ENCODE data around the gene XYLT1.

XYLT1 gene

DNA sequence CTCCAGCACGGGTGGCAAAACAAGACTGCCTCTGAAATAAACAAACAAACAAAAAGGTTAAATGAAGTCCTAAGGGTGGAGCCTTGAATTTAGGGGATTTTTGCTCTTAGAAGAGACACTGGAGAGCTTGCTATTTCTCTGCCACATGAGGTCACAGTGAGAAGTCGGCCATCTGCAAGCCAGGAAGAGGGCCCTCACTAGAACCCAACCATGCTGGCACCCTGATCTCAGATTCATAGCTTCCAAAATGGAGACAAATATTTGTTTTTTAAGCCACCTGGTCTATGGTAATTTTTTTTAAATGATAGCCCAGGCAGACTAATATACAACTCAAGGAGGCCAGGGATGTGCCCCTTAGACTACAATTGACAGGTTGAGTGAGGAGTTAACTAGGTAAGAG, 255.5 kb downstream of the XYLT1 start:
- DNase-seq: no peak

DNA sequence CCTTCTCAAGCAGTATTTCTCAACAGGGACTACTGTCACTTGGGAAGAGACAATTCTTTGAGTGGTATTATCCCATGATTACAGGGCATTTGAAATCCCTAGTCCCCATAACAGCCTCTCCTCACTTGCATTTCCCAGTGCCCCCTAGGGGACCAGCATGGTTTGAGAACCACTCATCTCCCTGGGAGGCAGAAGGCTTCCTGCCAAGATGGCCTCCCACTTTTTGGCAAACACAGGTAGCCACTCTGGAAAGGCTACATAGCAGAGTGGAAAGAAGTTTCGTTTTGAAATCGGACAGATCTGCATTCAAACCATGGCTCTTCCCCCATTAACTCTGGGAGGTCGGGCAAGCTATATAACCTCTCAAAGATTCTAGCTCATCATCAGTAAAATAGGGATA, 256.8 kb downstream of the XYLT1 start:
- DNase-seq: no peak

- no peak for DNase-seq
These were observed 257.7 kb downstream of the XYLT1 start for GRCh38 chr16:17213025-17213424.

GRCh38 chr16:17212606-17213005, 258.2 kb downstream of the XYLT1 start:
- no peak for DNase-seq

DNA sequence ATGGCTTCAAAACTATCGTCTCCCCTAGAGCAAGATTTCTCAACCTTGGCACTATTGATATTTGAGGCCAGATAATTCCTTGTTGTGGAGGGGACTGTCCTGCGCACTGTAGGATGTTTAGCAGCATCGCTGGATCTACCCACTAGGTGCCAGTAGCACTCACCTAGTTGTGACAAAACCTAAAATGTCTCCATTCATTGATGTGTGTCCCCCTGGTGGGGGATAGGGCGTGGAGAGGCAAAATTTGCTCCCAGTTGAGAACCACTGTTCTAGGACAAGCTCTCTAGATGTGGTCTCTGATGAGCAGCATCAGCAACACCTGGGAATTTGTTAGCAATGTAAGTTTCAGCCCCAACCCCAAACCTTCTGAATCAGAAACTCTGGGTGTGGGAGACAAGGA, 259.0 kb downstream of the XYLT1 start:
- DNase-seq: no peak

- no peak for DNase-seq
These were observed 264.0 kb downstream of the XYLT1 start for GRCh38 chr16:17206712-17207111.

GRCh38 chr16:17205279-17206211, 265.2 kb downstream of the XYLT1 start:
- DNase-seq: peak; percentile 3

DNA sequence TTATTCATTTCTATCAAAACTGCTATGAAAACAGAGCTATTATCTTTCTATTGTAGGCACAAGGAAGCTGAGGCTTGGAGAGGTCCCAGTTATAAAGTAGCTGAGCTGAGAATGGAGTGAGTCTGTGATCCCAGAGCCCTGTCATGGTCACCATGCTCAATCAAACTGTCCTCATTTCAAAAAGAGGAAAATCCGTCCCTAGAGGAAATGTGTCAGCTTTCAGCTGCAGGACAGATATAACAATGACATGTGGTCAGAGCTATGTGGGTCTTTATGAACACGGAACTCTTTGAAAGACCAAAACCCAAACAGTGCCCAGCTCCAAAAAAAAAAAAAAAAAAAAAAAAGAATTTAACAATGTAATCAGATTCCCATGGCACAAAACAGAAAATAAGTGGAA, 266.1 kb downstream of the XYLT1 start:
- DNase-seq: no peak

- no peak for DNase-seq
These were observed 266.6 kb downstream of the XYLT1 start for GRCh38 chr16:17204206-17204605.

DNA sequence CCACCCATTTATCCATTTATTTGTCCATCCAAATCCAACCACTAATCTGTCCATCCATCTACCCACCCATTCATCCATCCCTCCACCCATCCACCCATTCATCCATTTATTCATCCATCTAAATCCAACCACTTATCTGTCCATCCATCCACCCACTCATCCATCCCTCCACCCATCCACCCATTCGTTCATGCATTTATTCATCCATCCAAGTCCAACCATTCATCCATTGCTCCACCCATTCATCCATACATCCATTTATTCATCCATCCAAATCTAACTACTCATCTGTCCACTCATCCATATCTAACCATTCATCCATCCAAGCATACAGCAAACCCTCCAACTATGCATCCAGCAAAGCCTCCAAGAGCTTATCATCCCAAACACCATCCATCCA, 267.3 kb downstream of the XYLT1 start:
- DNase-seq: no peak

DNA sequence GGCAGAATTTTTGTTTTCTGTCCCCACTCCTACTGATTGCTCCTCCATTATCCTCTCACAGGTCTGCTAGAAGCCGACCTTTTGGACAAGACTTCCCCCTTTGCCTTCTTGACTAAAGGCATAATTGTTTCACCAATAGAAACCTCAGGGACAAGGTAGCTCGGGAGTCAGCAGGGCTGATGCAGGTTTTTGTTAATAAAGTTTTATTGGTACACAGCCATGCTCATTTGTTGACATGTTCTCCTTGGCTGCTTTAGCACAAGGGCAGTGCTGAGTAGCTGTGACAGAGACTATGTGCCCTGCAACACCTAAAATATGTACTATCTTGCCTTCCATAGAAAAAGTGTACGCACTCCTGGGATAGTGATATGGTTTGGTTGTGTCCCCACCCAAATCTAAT, 271.6 kb downstream of the XYLT1 start:
- DNase-seq: no peak

- no peak for DNase-seq
These were observed 274.2 kb downstream of the XYLT1 start for GRCh38 chr16:17196526-17196925.

- DNase-seq: no peak
These were observed 276.5 kb downstream of the XYLT1 start for GRCh38 chr16:17194190-17194780.

- DNase-seq: no peak
These were observed 277.1 kb downstream of the XYLT1 start for GRCh38 chr16:17193566-17194100.

DNA sequence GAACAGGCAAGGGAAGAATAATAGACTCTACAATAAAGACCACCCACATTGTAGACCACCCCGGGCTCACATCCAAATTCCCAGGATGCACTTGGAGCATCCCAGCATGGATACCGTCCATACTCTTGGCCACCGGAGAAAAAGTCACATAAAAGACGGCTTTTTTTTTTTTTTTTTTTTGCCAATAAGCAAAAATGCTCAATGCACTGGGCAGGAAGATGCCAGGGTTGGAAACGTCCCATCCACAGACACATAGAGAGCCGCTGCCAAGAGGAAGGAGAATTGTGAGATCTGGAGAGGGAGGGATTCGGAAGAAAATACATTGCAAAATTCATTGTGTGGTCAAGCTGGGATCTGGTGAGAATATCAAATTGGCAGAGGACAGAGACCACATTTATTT, 286.7 kb downstream of the XYLT1 start:
- no peak for DNase-seq

- no peak for DNase-seq
These were observed 292.5 kb downstream of the XYLT1 start for GRCh38 chr16:17177959-17178905.

- DNase-seq: no peak
These were observed 293.4 kb downstream of the XYLT1 start for GRCh38 chr16:17177242-17177958.

GRCh38 chr16:17176199-17176598, 294.6 kb downstream of the XYLT1 start:
- no peak for DNase-seq

- DNase-seq: no peak
These were observed 297.5 kb downstream of the XYLT1 start for GRCh38 chr16:17173281-17173680.

DNA sequence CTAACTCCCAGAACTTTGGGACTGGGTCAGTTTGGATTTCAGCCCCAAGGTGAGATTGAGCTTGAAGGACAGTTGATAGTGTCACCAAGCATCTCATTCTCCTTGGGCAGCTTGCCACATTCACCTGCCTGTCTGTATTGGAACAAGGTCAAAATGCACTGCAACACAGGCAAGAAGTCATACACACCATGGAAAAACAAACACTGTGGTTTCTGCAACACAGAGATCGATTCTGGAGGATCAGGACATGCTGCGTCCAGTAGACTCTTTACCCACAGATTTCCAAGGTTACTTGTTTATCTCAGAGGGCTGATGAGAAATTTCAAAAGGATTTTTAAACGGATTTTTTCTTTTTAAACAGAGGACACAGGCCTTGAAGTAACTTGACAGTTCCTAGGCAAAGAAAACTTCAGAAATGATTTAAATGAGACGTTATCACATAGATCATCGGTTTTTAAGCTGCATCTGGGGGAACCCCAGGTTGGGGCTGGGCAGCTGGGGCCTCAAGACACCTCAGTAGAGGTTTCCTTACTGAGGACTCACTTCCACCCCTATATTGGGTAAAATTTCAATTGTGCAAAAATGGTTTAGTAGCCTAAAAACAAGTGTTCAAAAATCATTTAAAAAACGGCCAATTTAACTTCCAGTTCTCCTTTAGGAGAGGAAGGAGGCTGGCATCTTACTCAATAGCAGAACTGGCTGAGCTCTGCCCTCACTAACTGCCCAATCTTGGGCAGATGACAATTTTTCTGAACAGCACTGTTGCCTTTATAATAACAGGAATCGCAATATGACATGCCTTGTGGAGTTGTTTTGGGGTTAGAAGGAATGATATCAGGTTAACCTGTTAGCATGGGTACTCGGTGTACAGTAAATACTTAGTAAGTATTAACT, 299.3 kb downstream of the XYLT1 start:
- DNase-seq: no peak

GRCh38 chr16:17170435-17170834, 300.3 kb downstream of the XYLT1 start:
- DNase-seq: no peak

Data from NCI-H748 treated with DMSO at 0.1 percent for 48 hours (cell line).